ENCODE results near the gene KRTAP10-2.

The KRTAP10-2 gene

DNA sequence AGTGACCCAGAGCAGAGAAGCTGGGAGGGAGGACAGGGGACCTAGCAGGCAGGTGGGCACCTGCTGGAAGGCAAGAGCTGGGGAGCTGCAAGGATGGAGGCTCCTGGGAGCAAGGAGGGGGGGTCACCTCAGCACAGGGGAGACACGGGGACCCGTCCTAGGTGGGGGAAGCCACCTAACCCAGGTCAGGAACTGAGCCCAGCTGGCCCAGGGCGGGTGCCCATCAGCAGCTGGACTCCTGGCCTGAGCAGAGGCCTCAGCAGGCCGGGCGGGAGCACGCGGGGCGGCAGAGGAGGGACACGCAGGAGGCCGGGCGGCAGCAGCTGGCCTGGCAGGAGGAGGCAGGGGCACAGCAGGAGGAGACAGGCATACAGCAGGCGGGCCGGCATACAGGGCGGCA, 12.3 kb downstream of the KRTAP10-2 start:
- H3K4me3 ChIP-seq (ENCODE audit: low read length) = no peak overlapping the region
- no peaks in the 10 kb centered on the region for H3K4me1 ChIP-seq (ENCODE audit: control insufficient read depth, insufficient read depth, low read length)
- no peaks in the 10 kb centered on the region for H3K36me3 ChIP-seq (ENCODE audit: control insufficient read depth, insufficient read depth, low read length)
- H3K27ac ChIP-seq (ENCODE audit: low read depth, low read length) = no peak overlapping the region
- H3K27me3 ChIP-seq (ENCODE audit: control insufficient read depth, insufficient read depth, low read length) = no peaks in the 10 kb centered on the region
- H3K9ac ChIP-seq (ENCODE audit: low read length) = no peak overlapping the region

DNA sequence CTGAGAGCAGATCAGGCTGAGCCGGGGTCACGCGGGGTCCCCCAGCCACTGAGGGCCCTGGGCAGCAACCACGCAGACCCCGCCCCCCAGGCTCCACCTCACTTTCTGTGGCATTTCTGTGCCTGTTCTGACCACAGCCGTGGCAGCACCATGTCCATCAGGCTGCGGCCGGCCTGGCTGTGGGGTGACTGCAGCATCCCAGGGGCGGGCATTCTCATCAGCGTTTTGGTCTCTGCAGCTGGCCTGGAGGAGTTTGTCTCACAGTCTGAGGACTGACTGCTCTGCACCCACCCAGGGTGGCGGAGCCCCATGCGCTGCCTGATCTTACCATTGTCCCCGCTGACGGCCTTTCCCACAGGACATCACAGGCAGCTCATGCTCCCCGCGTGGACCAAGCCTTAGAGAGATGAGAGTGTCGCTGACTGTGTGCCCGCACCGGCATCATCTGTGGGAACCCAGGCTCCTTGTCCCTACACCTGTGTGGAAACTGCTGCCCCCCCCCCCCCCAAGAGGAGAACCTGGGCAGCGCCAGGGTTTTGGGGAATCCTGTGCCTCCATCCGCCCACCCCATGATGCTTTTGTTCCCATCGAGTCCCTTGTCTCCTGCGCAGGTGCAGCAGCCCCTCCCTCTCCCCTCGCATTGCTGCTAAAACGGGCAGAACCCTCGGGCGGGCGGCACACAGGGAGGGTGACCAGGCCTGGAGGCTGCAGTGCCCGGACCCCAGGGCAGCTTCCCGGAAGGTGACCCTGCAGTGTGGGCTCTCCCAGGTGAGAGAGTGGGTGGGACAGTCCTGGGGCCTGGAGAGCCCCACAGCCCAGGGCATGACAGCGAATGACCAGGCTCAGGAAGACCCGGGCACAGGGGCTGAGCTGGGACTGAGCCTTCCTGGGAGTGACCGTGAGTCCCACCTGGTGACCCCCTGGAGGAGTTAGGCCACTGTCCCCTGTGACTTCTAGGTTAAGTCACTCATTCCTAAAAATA, 13.1 kb downstream of the KRTAP10-2 start:
- Histone ChIP-seq H3K9ac (ENCODE audit: low read length) (no peak overlapping the region), H3K4me3 (ENCODE audit: low read length) (no peak overlapping the region), H3K27ac (ENCODE audit: low read depth, low read length) (no peak overlapping the region), H3K36me3 (ENCODE audit: control insufficient read depth, insufficient read depth, low read length) (no peaks in the 10 kb centered on the region), H3K27me3 (ENCODE audit: control insufficient read depth, insufficient read depth, low read length) (no peaks in the 10 kb centered on the region), H3K4me1 (ENCODE audit: control insufficient read depth, insufficient read depth, low read length) (no peaks in the 10 kb centered on the region)

DNA sequence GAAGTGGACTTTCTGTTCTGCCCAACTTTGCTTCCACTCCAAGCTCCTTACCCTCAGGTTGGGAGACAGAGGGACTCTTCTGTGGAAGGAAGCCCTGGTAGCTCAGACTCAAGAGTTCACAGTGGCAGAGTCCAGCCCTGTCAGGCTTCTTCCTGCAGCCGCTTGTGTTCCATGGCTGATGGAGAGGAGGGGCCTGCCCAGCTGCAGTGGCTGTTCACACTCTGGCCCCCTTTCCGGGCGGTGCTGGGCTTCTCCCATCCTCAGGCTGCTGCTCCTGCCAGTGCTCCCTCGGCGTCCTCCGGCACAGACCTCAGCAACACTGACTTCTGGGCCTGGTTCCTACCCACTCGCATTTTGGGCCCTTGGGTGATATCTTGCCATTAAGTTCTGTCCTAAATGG, 15.3 kb downstream of the KRTAP10-2 start:
- no peak overlapping the region for H3K4me3 ChIP-seq (ENCODE audit: low read length)
- H3K27ac ChIP-seq (ENCODE audit: low read depth, low read length) = no peak overlapping the region
- peaks cover 2% of the 10 kb centered on the region for H3K27me3 ChIP-seq (ENCODE audit: control insufficient read depth, insufficient read depth, low read length)
- H3K4me1 ChIP-seq (ENCODE audit: control insufficient read depth, insufficient read depth, low read length) = no peaks in the 10 kb centered on the region
- no peak overlapping the region for H3K9ac ChIP-seq (ENCODE audit: low read length)
- no peaks in the 10 kb centered on the region for H3K36me3 ChIP-seq (ENCODE audit: control insufficient read depth, insufficient read depth, low read length)

DNA sequence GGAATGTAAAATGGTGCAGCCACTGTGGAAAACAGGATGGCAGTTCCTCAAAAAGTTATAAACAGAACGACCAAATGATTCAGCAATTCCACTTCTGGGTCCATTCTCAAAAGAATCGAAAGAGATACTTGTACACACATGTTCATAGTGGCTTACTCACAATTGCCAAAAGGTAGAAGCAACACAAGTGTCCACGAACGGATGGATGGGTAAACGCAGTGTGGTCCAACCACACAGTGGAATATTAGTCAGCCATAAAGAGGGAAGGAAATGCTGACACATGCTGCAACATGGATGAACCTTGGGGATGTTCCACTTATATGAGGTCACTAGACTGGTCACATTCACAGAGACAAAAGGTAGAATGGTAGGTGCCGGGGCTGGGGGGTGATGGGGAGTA, 16.6 kb downstream of the KRTAP10-2 start:
- H3K27ac ChIP-seq (ENCODE audit: low read depth, low read length) = no peak overlapping the region
- H3K36me3 ChIP-seq (ENCODE audit: control insufficient read depth, insufficient read depth, low read length) = no peaks in the 10 kb centered on the region
- H3K9ac ChIP-seq (ENCODE audit: low read length) = no peak overlapping the region
- no peak overlapping the region for H3K4me3 ChIP-seq (ENCODE audit: low read length)
- H3K27me3 ChIP-seq (ENCODE audit: control insufficient read depth, insufficient read depth, low read length) = peaks cover 2% of the 10 kb centered on the region
- no peaks in the 10 kb centered on the region for H3K4me1 ChIP-seq (ENCODE audit: control insufficient read depth, insufficient read depth, low read length)

DNA sequence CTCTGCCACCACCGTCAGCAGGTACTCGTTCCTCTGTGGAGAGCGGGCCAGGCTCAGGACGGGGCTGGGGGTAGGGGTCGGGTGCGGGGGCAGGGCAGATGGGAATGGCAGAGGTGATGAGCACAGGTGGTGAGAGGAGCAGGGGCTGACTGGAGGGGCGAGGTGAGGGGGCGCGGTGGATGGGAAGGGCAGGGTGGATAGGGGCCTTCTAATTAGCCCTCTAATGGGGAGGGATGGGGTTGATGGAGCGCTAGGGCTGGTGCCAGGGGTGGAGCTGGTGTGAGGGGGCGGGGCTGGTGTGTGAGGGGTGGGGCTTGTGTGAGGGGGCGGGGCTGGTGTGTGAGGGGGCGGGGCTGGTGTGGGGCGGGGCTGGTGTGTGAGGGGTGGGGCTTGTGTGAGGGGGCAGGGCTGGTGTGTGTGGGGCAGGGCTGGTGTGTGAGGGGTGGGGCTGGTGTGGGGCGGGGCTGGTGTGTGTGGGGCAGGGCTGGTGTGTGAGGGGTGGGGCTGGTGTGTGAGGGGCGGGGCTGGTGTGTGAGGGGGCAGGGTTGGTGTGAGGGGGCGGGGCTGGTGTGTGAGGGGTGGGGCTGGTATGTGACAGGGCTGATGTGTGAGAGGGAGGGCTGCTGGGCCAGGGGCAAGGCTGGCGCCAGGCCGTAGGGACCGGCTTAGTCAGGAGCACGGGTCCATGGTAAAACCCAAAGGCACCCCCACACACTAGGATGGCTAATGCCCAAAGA, 17.2 kb downstream of the KRTAP10-2 start:
- H3K27me3 ChIP-seq (ENCODE audit: control insufficient read depth, insufficient read depth, low read length) = peaks cover 2% of the 10 kb centered on the region
- H3K4me1 ChIP-seq (ENCODE audit: control insufficient read depth, insufficient read depth, low read length) = no peaks in the 10 kb centered on the region
- no peak overlapping the region for H3K4me3 ChIP-seq (ENCODE audit: low read length)
- no peak overlapping the region for H3K9ac ChIP-seq (ENCODE audit: low read length)
- H3K36me3 ChIP-seq (ENCODE audit: control insufficient read depth, insufficient read depth, low read length) = no peaks in the 10 kb centered on the region
- H3K27ac ChIP-seq (ENCODE audit: low read depth, low read length) = no peak overlapping the region

DNA sequence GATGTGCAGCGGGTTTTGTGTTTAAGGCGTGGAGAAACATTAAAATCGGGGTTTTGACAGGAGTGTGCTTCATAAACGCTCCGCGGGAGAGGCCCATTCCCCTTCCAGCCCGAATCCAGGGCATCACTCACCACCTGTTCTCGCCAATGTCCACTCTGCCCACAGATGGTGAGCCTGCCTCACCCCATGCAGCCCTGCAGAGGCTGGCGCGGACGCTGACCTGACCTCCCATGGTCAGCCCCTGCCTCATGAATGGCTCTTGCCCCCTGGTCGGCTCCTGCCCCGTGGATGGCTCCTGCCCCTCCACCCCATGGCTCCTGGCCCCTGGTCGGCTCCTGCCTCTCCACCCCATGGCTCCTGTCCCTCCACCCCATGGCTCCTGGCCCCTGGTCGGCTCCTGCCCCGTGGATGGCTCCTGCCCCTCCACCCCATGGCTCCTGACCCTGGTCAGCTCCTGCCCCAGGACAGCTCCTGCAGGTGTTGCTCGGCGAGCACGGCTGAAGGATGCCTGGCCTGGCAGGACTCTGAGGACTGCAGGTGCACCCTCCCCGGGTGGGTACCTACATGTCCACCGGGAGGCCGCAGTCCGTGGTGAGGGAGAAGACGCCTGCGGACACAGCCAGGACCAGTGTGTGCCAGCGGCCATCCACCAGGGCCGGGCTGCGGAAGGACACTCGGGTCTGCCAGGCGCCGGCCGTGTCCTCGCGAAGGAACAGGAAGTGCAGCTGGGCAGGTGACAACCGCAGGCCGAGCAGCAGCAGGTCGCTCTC, 18.0 kb downstream of the KRTAP10-2 start:
- Histone ChIP-seq H3K4me1 (ENCODE audit: control insufficient read depth, insufficient read depth, low read length) (no peaks in the 10 kb centered on the region), H3K4me3 (ENCODE audit: low read length) (no peak overlapping the region), H3K27ac (ENCODE audit: low read depth, low read length) (no peak overlapping the region), H3K27me3 (ENCODE audit: control insufficient read depth, insufficient read depth, low read length) (peaks cover 2% of the 10 kb centered on the region), H3K36me3 (ENCODE audit: control insufficient read depth, insufficient read depth, low read length) (no peaks in the 10 kb centered on the region), H3K9ac (ENCODE audit: low read length) (no peak overlapping the region)

DNA sequence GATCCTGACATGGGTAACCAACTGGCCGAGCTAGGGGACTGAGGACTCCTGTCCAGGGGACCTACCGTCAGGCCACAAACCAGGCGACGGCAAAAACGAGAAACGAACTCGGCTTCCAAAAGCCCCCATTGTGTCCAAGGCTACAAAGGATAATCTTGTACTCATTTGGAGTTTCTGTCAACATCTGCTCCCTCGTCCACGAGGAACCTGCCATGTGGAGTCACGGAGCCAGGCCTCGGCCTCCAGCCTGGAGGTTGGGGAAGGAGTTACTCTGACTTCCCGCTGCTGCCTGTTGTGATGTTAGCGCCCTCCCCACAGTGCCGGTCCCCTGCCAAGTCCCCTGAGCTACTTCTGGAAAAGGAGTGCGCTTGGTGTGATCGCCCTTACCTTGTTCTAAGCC, 18.6 kb downstream of the KRTAP10-2 start:
- Histone ChIP-seq H3K4me1 (ENCODE audit: control insufficient read depth, insufficient read depth, low read length) (no peaks in the 10 kb centered on the region), H3K4me3 (ENCODE audit: low read length) (no peak overlapping the region), H3K9ac (ENCODE audit: low read length) (no peak overlapping the region), H3K36me3 (ENCODE audit: control insufficient read depth, insufficient read depth, low read length) (no peaks in the 10 kb centered on the region), H3K27me3 (ENCODE audit: control insufficient read depth, insufficient read depth, low read length) (peaks cover 2% of the 10 kb centered on the region), H3K27ac (ENCODE audit: low read depth, low read length) (no peak overlapping the region)

DNA sequence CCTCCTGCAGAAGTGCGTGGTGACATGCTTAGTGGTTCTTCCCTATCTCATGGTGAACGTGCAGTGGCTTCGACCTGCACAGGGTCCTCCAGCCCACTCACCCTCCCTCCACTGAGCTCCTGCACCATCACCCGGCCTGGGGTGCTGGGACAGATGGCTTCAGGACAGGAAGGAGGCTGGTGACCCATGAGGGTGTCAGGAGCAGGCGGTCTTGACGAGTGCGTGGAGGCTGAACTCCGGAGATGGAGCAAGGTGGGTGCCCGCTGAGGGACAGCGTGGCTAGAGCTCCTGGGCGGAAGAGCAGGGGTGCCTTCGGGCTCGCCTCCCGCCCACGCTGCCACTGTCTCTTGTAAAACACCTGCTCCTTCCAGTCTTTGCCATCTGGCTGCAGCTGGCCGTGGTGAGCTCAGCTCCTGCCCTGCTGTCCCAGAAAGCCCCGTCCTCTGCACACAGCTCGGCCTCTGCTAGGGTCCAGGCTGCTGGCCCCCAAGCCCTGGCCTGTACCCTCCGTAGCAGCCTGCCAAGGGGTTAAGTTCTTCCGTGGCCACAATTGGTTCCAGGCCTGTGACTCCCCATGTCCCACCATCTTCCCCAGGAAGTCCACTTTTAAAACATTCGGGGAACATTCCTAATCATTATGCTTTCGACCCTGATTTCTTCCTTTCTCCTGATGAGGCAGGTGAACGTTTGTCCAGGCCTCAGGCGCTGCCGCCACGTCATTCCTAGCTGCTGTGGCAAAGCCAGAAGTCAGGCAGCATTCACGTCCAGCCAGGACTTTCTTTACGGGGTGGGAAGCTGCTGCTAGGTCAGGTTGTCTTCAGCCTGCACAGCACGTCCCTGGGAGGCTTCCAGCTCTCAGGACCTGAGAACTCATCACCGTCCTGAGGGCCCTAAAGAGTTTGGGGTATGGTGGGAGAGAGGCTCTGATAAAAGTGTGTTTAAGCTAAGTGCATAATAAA, 19.4 kb downstream of the KRTAP10-2 start:
- Histone ChIP-seq H3K27ac (ENCODE audit: low read depth, low read length) (no peak overlapping the region), H3K4me3 (ENCODE audit: low read length) (no peak overlapping the region), H3K36me3 (ENCODE audit: control insufficient read depth, insufficient read depth, low read length) (no peaks in the 10 kb centered on the region), H3K4me1 (ENCODE audit: control insufficient read depth, insufficient read depth, low read length) (no peaks in the 10 kb centered on the region), H3K27me3 (ENCODE audit: control insufficient read depth, insufficient read depth, low read length) (peaks cover 2% of the 10 kb centered on the region), H3K9ac (ENCODE audit: low read length) (no peak overlapping the region)

DNA sequence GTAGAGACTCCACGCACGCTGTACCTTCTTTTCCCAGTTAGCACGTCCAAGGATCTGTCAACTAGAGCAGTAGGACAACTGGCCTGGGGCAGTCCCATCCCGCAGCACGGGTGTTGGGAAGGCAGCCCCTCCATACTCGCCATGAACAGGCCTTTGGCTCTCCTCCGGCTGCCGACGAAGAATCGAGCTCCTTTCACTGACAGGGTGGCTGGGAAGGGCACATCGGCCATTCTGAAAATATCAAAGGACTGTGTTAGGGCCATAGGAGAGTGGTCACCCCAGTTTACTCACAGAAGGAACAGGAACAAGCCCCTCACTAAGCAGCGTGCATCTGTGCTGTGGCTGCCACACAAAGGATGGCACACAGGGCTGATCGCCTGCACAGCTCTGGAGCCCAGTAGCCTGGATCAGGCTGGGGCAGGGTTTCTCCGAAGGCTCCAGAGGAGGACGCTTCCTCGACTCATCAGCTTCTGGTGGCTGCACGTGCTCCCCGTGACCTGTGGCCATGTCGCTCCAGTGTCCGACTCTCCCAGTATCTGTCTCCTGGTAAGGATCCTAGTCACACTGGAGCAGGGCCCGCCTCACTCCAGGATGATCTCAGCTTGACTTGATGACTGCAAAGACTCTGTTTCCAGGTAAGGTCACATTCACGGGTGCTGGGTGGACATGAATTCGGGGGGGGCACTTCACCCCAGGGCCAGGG, 20.3 kb downstream of the KRTAP10-2 start:
- no peak overlapping the region for H3K9ac ChIP-seq (ENCODE audit: low read length)
- H3K27me3 ChIP-seq (ENCODE audit: control insufficient read depth, insufficient read depth, low read length) = peaks cover 2% of the 10 kb centered on the region
- H3K27ac ChIP-seq (ENCODE audit: low read depth, low read length) = no peak overlapping the region
- no peaks in the 10 kb centered on the region for H3K36me3 ChIP-seq (ENCODE audit: control insufficient read depth, insufficient read depth, low read length)
- no peak overlapping the region for H3K4me3 ChIP-seq (ENCODE audit: low read length)
- H3K4me1 ChIP-seq (ENCODE audit: control insufficient read depth, insufficient read depth, low read length) = no peaks in the 10 kb centered on the region

DNA sequence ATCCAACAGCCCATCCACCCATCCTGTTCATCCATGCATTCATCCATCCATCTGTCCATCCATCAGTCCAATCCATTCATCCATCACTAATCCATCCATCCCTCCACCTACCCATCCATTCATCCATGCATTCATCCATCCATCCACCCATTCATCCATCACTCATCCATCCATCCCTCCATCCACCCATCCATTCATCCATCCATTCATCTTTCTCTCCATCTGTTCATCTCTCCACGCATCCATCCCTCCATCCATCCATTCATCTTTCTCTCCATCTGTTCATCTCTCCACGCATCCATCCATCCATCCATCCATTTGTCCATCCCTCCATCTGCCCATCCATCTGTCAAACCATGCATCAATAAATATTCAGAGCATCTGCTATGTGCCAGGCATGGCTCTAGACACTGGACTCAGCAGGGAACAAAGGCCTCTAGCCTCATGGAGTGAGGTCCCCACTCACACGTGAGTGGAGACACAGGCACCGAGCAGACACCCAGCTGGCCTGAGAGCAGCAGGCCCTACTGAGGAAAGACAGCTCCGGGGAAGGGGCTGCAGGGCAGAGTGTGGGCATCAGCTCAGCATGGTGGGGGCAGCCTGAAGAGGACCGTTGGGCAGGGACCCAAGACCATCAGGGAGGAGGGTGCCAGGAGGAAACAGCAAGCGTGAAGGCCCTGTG, 20.9 kb downstream of the KRTAP10-2 start:
- Histone ChIP-seq H3K36me3 (ENCODE audit: control insufficient read depth, insufficient read depth, low read length) (no peaks in the 10 kb centered on the region), H3K27ac (ENCODE audit: low read depth, low read length) (no peak overlapping the region), H3K27me3 (ENCODE audit: control insufficient read depth, insufficient read depth, low read length) (peaks cover 2% of the 10 kb centered on the region), H3K9ac (ENCODE audit: low read length) (no peak overlapping the region), H3K4me3 (ENCODE audit: low read length) (no peak overlapping the region), H3K4me1 (ENCODE audit: control insufficient read depth, insufficient read depth, low read length) (no peaks in the 10 kb centered on the region)

Measured in rectal smooth muscle tissue (tissue), 1 donor.